ENCODE measurements around the gene G2E3. TPM values are rescaled to one million over a fixed set of nuclear protein-coding genes. Genes with fewer than 3 reads are reported as not detected.
"Not testable (repeated sequence)": the region's sequence is repeated elsewhere in the genome, so short reads cannot be mapped to it uniquely, and the experiment has no call there.

The G2E3 gene
- polyA plus RNA-seq, 1 experiment = 21.7 TPM

- POLR2A ChIA-PET = no interaction called here
- CTCF ChIA-PET = interaction anchor here (0.7 to 1.3 kb wide), 2 partner anchors 12 to 340 kb away, joined by 3 to 4 read pairs; no protein-coding TSS in a partner anchor
- H3K27ac ChIP-seq (ENCODE audit: low read depth, low read length) = no peak overlapping the region
Measured at GRCh38 chr14:30623412-30624131, 64.6 kb downstream of the G2E3 start.

GRCh38 chr14:30624132-30624423 is 65.1 kb downstream of the G2E3 start:
- no peak overlapping the region for H3K27ac ChIP-seq (ENCODE audit: low read depth, low read length)
- H3K4me3 ChIP-seq (ENCODE audit: low read depth, low read length) = peak overlapping the region; percentile 94
- no peaks in the 10 kb centered on the region for H3K27me3 ChIP-seq (ENCODE audit: control insufficient read depth, insufficient read depth, low read length)
- no peak for TF ChIP-seq CTCF (IDR thresholded peaks at IDR 0.05; ENCODE audit: low read depth, low read length)
- DNase-seq (ENCODE audit: low read depth, low spot score) = no peak
- ChIA-PET POLR2A (no interaction called here), CTCF (no interaction called here)
- H3K9me3 ChIP-seq (ENCODE audit: control insufficient read depth, insufficient read depth, low read length) = no peaks in the 10 kb centered on the region

More at GRCh38 chr14:30623412-30624131, 64.6 kb downstream of the G2E3 start:
- no peak for DNase-seq (ENCODE audit: low read depth, low spot score)
- TF ChIP-seq CTCF (IDR thresholded peaks at IDR 0.05; ENCODE audit: low read depth, low read length) = no peak
- Histone ChIP-seq H3K9me3 (ENCODE audit: control insufficient read depth, insufficient read depth, low read length) (no peaks in the 10 kb centered on the region), H3K27me3 (ENCODE audit: control insufficient read depth, insufficient read depth, low read length) (no peaks in the 10 kb centered on the region), H3K4me3 (ENCODE audit: low read depth, low read length) (peak overlapping the region; percentile 94)

GRCh38 chr14:30625533-30625932 is 66.6 kb downstream of the G2E3 start:
- no peak for DNase-seq (ENCODE audit: low read depth, low spot score)
- no peaks in the 10 kb centered on the region for H3K27me3 ChIP-seq (ENCODE audit: control insufficient read depth, insufficient read depth, low read length)
- CTCF ChIA-PET = no interaction called here
- H3K27ac ChIP-seq (ENCODE audit: low read depth, low read length) = no peak overlapping the region
- no peak overlapping the region for H3K4me3 ChIP-seq (ENCODE audit: low read depth, low read length)
- POLR2A ChIA-PET = no interaction called here
- no peak for TF ChIP-seq CTCF (IDR thresholded peaks at IDR 0.05; ENCODE audit: low read depth, low read length)
- H3K9me3 ChIP-seq (ENCODE audit: control insufficient read depth, insufficient read depth, low read length) = no peaks in the 10 kb centered on the region

GRCh38 chr14:30629432-30629831 is 70.5 kb downstream of the G2E3 start:
- H3K27ac ChIP-seq (ENCODE audit: low read depth, low read length); H3K27me3 ChIP-seq (ENCODE audit: control insufficient read depth, insufficient read depth, low read length); H3K9me3 ChIP-seq (ENCODE audit: control insufficient read depth, insufficient read depth, low read length); H3K4me3 ChIP-seq (ENCODE audit: low read depth, low read length); DNase-seq (ENCODE audit: low read depth, low spot score): not testable (repeated sequence)
- ChIA-PET POLR2A (interaction anchor here (0.6 kb wide), 1 partner anchor 94 kb away, joined by 5 read pairs; no protein-coding TSS in a partner anchor), CTCF (interaction anchor here (1.6 kb wide), 1 partner anchor 27 kb away, joined by 3 read pairs; no protein-coding TSS in a partner anchor)

GRCh38 chr14:30630248-30630647 is 71.3 kb downstream of the G2E3 start:
- Histone ChIP-seq H3K9me3 (ENCODE audit: control insufficient read depth, insufficient read depth, low read length) (no peaks in the 10 kb centered on the region), H3K27ac (ENCODE audit: low read depth, low read length) (no peak overlapping the region), H3K4me3 (ENCODE audit: low read depth, low read length) (no peak overlapping the region), H3K27me3 (ENCODE audit: control insufficient read depth, insufficient read depth, low read length) (no peaks in the 10 kb centered on the region)
- DNase-seq (ENCODE audit: low read depth, low spot score) = no peak
- ChIA-PET POLR2A (no interaction called here), CTCF (no interaction called here)
- TF ChIP-seq CTCF (IDR thresholded peaks at IDR 0.05; ENCODE audit: low read depth, low read length) = no peak
